Neural crest cell (in vitro differentiated cells): Measurements from ENCODE around the gene HDDC2. TPM values are rescaled to one million over a fixed set of nuclear protein-coding genes. Genes with fewer than 3 reads are reported as not detected.

Experiments used
- DNase-seq: peaks from one replicate; pipeline ENCODE4 v3.0.0; 2021; ENCODE audit warnings: low read depth, mixed read lengths, low spot score
- H3K27ac Mint-ChIP-seq: one replicate; pipeline ENCODE4 v1.8.0; 2021; ENCODE audit warnings: mild to moderate bottlenecking, mixed read lengths; ENCODE audit not compliant: unreplicated experiment
- H3K27me3 Mint-ChIP-seq: 2 replicates; pipeline ENCODE4 v1.8.0; 2021; ENCODE audit warnings: low read depth, mild to moderate bottlenecking, mixed read lengths
- H3K36me3 Mint-ChIP-seq: 2 replicates; pipeline ENCODE4 v1.8.0; 2021; ENCODE audit warnings: low read depth, mild to moderate bottlenecking, mixed read lengths
- H3K4me1 Mint-ChIP-seq: 2 replicates; pipeline ENCODE4 v1.8.0; 2021; ENCODE audit warnings: mixed read lengths
- H3K4me3 Mint-ChIP-seq: one replicate; pipeline ENCODE4 v1.8.0; 2021; ENCODE audit warnings: mild to moderate bottlenecking, mixed read lengths
- H3K9me3 Mint-ChIP-seq: 2 replicates; pipeline ENCODE4 v1.8.0; 2021; ENCODE audit warnings: mixed read lengths
- CTCF ChIP-seq: fragments of 200-600 bp; sonication (generic); conservative IDR thresholded peaks from 2 replicates; pipeline ENCODE4 v1.5.0; 2021; ENCODE audit warnings: antibody characterized with exemption, mild to moderate bottlenecking
- total RNA-seq: library from RNA; stranded (reverse); gene quantifications from 2 replicates; pipeline ENCODE4 v1.2.1, GENCODE V29; 2021

The HDDC2 gene
- total RNA-seq, 1 donor from 2014 or later, result 103 TPM

- peaks cover 1% of the 10 kb centered on the region for H3K4me1 Mint-ChIP-seq
- H3K36me3 Mint-ChIP-seq, result peaks cover 19% of the 10 kb centered on the region
- no peak overlapping the region for H3K27ac Mint-ChIP-seq
- no peak for TF ChIP-seq CTCF
- no peak overlapping the region for H3K4me3 Mint-ChIP-seq
- DNase-seq, result no peak
- H3K9me3 Mint-ChIP-seq, result peaks cover 23% of the 10 kb centered on the region
- H3K27me3 Mint-ChIP-seq, result no peaks in the 10 kb centered on the region
Observed at GRCh38 chr6:125237764-125238163, 64.0 kb downstream of the HDDC2 start.

GRCh38 chr6:125236536-125237327 is 65.0 kb downstream of the HDDC2 start:
- no peak for TF ChIP-seq CTCF
- peaks cover 11% of the 10 kb centered on the region for H3K36me3 Mint-ChIP-seq
- H3K4me3 Mint-ChIP-seq, result no peak overlapping the region
- no peak overlapping the region for H3K27ac Mint-ChIP-seq
- DNase-seq, result no peak
- H3K4me1 Mint-ChIP-seq, result peaks cover 4% of the 10 kb centered on the region
- peaks cover 14% of the 10 kb centered on the region for H3K9me3 Mint-ChIP-seq
- no peaks in the 10 kb centered on the region for H3K27me3 Mint-ChIP-seq

GRCh38 chr6:125233202-125233601 is 68.6 kb downstream of the HDDC2 start:
- TF ChIP-seq CTCF, result no peak
- Mint-ChIP-seq H3K27me3 (no peaks in the 10 kb centered on the region), H3K27ac (no peak overlapping the region), H3K4me3 (no peak overlapping the region), H3K9me3 (no peaks in the 10 kb centered on the region), H3K36me3 (no peaks in the 10 kb centered on the region), H3K4me1 (peaks cover 4% of the 10 kb centered on the region)
- DNase-seq, result no peak

GRCh38 chr6:125232466-125232865 is 69.3 kb downstream of the HDDC2 start:
- no peak overlapping the region for H3K4me3 Mint-ChIP-seq

GRCh38 chr6:125231574-125232343 is 70.0 kb downstream of the HDDC2 start:
- no peak overlapping the region for H3K4me3 Mint-ChIP-seq
- no peaks in the 10 kb centered on the region for H3K27me3 Mint-ChIP-seq
- no peaks in the 10 kb centered on the region for H3K36me3 Mint-ChIP-seq
- no peak for DNase-seq
- H3K27ac Mint-ChIP-seq, result no peak overlapping the region
- no peak for TF ChIP-seq CTCF
- H3K4me1 Mint-ChIP-seq, result peaks cover 4% of the 10 kb centered on the region
- no peaks in the 10 kb centered on the region for H3K9me3 Mint-ChIP-seq

More at GRCh38 chr6:125232466-125232865, 69.3 kb downstream of the HDDC2 start:
- no peak for TF ChIP-seq CTCF
- Mint-ChIP-seq H3K9me3 (no peaks in the 10 kb centered on the region), H3K27ac (no peak overlapping the region), H3K4me1 (peaks cover 4% of the 10 kb centered on the region), H3K36me3 (no peaks in the 10 kb centered on the region), H3K27me3 (no peaks in the 10 kb centered on the region)
- DNase-seq, result no peak
